OCI-LY1 (cell line): ENCODE results near the gene FBXW11.

Experiments used
- CTCF ChIP-seq: fragments of 200-600 bp; sonication (generic), shearing (Covaris generic); IDR thresholded peaks from 2 replicates; pipeline ENCODE4 v1.5.1; 2017; ENCODE audit warnings: mild to moderate bottlenecking, antibody characterized with exemption, low read length, moderate library complexity, mixed read lengths
- EZH2 ChIP-seq: fragments of 200-600 bp; sonication (generic), shearing (Covaris generic); IDR thresholded peaks from 2 replicates; pipeline ENCODE4 v1.8.0; 2017; ENCODE audit warnings: borderline replicate concordance, mixed run types, mild to moderate bottlenecking, antibody characterized with exemption, low read length, moderate library complexity, mixed read lengths

- no peak for TF ChIP-seq CTCF
- no peak for TF ChIP-seq EZH2
These were observed 141.0 kb downstream of the FBXW11 start for GRCh38 chr5:171865471-171865870.
